Prostate gland (tissue), 2 donors: Measurements from ENCODE around the gene TTLL6.

Source experiments
- POLR2A ChIP-seq: fragments of 450-650 bp; IDR thresholded peaks from one replicate; pipeline ENCODE4 v1.6.1; 2016; ENCODE audit warnings: antibody characterized with exemption, mild to moderate bottlenecking
- POLR2AphosphoS5 ChIP-seq: sonication (generic); formaldehyde crosslinking; IDR thresholded peaks from one replicate; pipeline ENCODE4 v1.6.1; 2017; ENCODE audit warnings: antibody characterized with exemption
- TF ChIP-seq, protein P1 (sequence below), 4 experiments: fragments of 200-600 bp in 2 of 4; fragments of 450-650 bp in 2 of 4; sonication (generic) in 2 of 4; IDR thresholded peaks; 1 replicate in 3 of 4; 2 replicates in 1 of 4; pipeline ENCODE4 v1.5.1; 2016 to 2019; ENCODE audit warnings: antibody characterized with exemption in 4 of 4, mild to moderate bottlenecking in 2 of 4, moderate library complexity in 2 of 4

DNA sequence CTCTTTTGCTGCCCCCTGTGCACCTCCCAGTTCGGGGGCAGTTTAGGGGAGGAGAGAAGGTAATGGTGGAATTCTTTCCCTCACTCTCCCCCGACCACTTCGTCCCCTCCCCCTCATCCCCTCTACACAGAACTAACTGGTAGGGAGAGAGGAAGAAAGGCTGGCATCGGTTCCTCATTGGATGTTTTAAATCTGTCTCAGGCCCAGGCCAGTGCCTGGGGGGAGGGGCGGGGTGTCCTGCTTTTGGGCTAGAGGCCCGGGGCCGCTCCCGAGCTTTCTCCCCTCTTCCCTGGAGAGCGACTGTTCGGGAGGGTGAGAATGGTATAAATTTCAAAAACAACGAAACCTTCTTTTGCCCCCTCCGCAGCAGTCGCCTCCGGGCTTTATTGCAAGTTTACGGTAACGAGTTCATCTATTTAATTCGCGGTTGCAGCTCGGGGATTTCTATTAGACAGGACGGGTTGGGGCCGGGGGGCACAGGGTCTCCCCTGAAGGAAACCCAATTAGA is 94.1 kb downstream of the TTLL6 start, which contains the start of gene PRAC2:
- TF ChIP-seq, protein P1, sequence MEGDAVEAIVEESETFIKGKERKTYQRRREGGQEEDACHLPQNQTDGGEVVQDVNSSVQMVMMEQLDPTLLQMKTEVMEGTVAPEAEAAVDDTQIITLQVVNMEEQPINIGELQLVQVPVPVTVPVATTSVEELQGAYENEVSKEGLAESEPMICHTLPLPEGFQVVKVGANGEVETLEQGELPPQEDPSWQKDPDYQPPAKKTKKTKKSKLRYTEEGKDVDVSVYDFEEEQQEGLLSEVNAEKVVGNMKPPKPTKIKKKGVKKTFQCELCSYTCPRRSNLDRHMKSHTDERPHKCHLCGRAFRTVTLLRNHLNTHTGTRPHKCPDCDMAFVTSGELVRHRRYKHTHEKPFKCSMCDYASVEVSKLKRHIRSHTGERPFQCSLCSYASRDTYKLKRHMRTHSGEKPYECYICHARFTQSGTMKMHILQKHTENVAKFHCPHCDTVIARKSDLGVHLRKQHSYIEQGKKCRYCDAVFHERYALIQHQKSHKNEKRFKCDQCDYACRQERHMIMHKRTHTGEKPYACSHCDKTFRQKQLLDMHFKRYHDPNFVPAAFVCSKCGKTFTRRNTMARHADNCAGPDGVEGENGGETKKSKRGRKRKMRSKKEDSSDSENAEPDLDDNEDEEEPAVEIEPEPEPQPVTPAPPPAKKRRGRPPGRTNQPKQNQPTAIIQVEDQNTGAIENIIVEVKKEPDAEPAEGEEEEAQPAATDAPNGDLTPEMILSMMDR (IDR thresholded peaks at IDR 0.05), result no peak
- TF ChIP-seq POLR2A (no peak), POLR2AphosphoS5 (no peak)
